T-cell (primary cell): ENCODE measurements around the gene ANKRD30B. TPM values are rescaled to one million over a fixed set of nuclear protein-coding genes. Genes with fewer than 3 reads are reported as not detected.
"Not testable (repeated sequence)": the region's sequence is repeated elsewhere in the genome, so short reads cannot be mapped to it uniquely, and the experiment has no call there.

Source experiments
- ATAC-seq, 4 experiments: fragments of 200-7000 bp in 3 of 4; fragments of 150-1000 bp in 1 of 4; cut with Tn5 transposase; replicated peaks in 1 of 4; 1 replicate in 3 of 4; 2 replicates in 1 of 4; pipeline ENCODE4 v1.10.0; 2021; ENCODE audit warnings: moderate library complexity in 3 of 4, mild to moderate bottlenecking in 2 of 4, moderate number of reproducible peaks in 1 of 4
- CTCF ChIA-PET, 2 donors: fragments of 300-600 bp; sonication (Branson Sonifier 250); formaldehyde crosslinking; loops; one replicate each; lab custom pipeline; 2022; ENCODE audit warnings: antibody characterized with exemption in 2 of 2; lab: Charles Lee
- POLR2A ChIA-PET, 2 donors: fragments of 300-600 bp; sonication (Branson Sonifier 250); formaldehyde crosslinking; loops; one replicate each; lab custom pipeline; 2022; ENCODE audit warnings: antibody characterized with exemption in 2 of 2; lab: Charles Lee
- DNase-seq, 35 experiments: peaks; one replicate each; pipeline versions ENCODE4 v3.0.0 to v3.0.0-alpha.2; 2013 to 2023
- H3K27ac ChIP-seq: one replicate; pipeline ENCODE4 v1.5.1; 2013; ENCODE audit warnings: low read length
- H3K27me3 ChIP-seq, 2 experiments: replicated peaks in 1 of 2; 1 replicate in 1 of 2; 2 replicates in 1 of 2; pipeline versions ENCODE4 v1.6.1 to v1.7.0; 2013; ENCODE audit warnings: low read length in 1 of 2, mixed read lengths in 1 of 2; ENCODE audit not compliant: control insufficient read depth in 2 of 2, insufficient read depth in 2 of 2; ENCODE audit errors: extremely low read depth in 1 of 2
- H3K36me3 ChIP-seq, 2 donors: 1 replicate in 1 of 2; 2 replicates in 1 of 2; pipeline versions ENCODE4 v1.6.1 to v1.7.0; 2013; ENCODE audit warnings: low read length in 1 of 2; ENCODE audit not compliant: control insufficient read depth in 2 of 2, insufficient read depth in 1 of 2; ENCODE audit errors: extremely low read depth in 1 of 2
- H3K4me1 ChIP-seq, 2 experiments: 1 replicate in 1 of 2; 2 replicates in 1 of 2; pipeline versions ENCODE4 v1.6.1 to v1.7.0; 2013; ENCODE audit warnings: low read length in 2 of 2, mixed read lengths in 1 of 2; ENCODE audit not compliant: insufficient read depth in 2 of 2, control insufficient read depth in 1 of 2; ENCODE audit errors: extremely low read depth in 1 of 2
- H3K4me3 ChIP-seq, 2 donors: 1 replicate in 1 of 2; 2 replicates in 1 of 2; pipeline versions ENCODE4 v1.5.1 to v1.7.0; 2013; ENCODE audit warnings: mild to moderate bottlenecking in 2 of 2, low read length in 1 of 2, moderate library complexity in 1 of 2; ENCODE audit not compliant: control insufficient read depth in 1 of 2; ENCODE audit errors: extremely low read depth in 1 of 2
- H3K9me3 ChIP-seq: 2 replicates; pipeline ENCODE4 v1.7.0; 2013
- H3K27ac Mint-ChIP-seq, 2 donors: one replicate each; pipeline ENCODE4 v1.8.0; 2020 to 2021; ENCODE audit warnings: mild to moderate bottlenecking in 2 of 2, mixed read lengths in 2 of 2
- H3K27me3 Mint-ChIP-seq, 2 donors: one replicate each; pipeline ENCODE4 v1.8.0; 2021 to 2022; ENCODE audit warnings: mixed read lengths in 2 of 2
- H3K36me3 Mint-ChIP-seq: one replicate; pipeline ENCODE4 v1.8.0; 2021; ENCODE audit warnings: mixed read lengths
- H3K4me1 Mint-ChIP-seq, 3 donors: one replicate each; pipeline ENCODE4 v1.8.0; 2020 to 2022; ENCODE audit warnings: mixed read lengths in 3 of 3, mild to moderate bottlenecking in 1 of 3
- H3K4me3 Mint-ChIP-seq, 3 donors: one replicate each; pipeline ENCODE4 v1.8.0; 2020 to 2022; ENCODE audit warnings: mild to moderate bottlenecking in 3 of 3, mixed read lengths in 3 of 3, moderate library complexity in 3 of 3
- H3K9me3 Mint-ChIP-seq, 3 donors: one replicate each; pipeline ENCODE4 v1.8.0; 2020 to 2022; ENCODE audit warnings: mixed read lengths in 3 of 3
- WGBS: methylation state at CpG from one replicate; pipeline ENCODE4 v1.1.5; 2013; ENCODE audit warnings: missing lambda C conversion rate; ENCODE audit not compliant: insufficient coverage; 5-methylcytosine and 5-hydroxymethylcytosine counted together
- total RNA-seq, 35 experiments: library from RNA in 6 of 35; stranded (reverse) in 6 of 35; fragments of 120-200 nt in 1 of 35; gene quantifications; one replicate each; pipeline versions ENCODE4 v1.2.1 to v1.2.4 and lab custom pipeline; 2013 to 2026

Gene ANKRD30B
- total RNA-seq, 5 donors from 2014 or later (not counting 1 experiment from before 2014, with no cell fraction given), result not detected

GRCh38 chr18:14784133-14784532 is 36.2 kb downstream of the ANKRD30B start:
- WGBS, result no CpG with 5 or more reads among the region's 2 CpGs
- H3K36me3 ChIP-seq, result no peaks in the 10 kb centered on the region
- no peak for DNase-seq
- no peaks in the 10 kb centered on the region for H3K4me1 ChIP-seq
- Mint-ChIP-seq H3K27me3 (no peaks in the 10 kb centered on the region), H3K9me3 (no peaks in the 10 kb centered on the region), H3K27ac (no peak overlapping the region), H3K4me1 (no peaks in the 10 kb centered on the region), H3K4me3 (no peak overlapping the region), H3K36me3 (no peaks in the 10 kb centered on the region)
- CTCF ChIA-PET, result no interaction called here
- no peaks in the 10 kb centered on the region for H3K27me3 ChIP-seq
- no peaks in the 10 kb centered on the region for H3K9me3 ChIP-seq
- no peak overlapping the region for H3K4me3 ChIP-seq
- no peak for ATAC-seq
- POLR2A ChIA-PET, result no interaction called here
- no peak overlapping the region for H3K27ac ChIP-seq

DNA sequence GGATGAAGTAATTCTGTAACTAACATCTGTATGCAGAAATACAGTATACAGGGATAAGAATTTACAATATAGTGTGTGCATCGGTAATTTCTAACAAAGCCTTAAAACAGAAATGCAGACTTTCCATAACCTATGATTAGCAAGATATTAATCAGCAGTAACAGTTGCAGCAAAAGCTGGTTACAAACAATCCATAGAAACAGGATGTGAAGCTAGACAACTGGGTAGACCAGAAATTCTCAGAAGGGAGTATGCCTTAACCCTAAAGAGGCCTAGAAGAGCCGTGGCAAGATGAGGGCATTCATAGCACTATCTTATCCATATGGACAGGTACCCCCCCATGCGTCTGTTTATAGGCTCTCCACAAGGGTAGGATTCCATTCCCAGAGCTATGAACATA is 48.9 kb downstream of the ANKRD30B start:
- H3K4me3 ChIP-seq, H3K4me1 Mint-ChIP-seq, H3K27me3 ChIP-seq, POLR2A ChIA-PET, DNase-seq, ATAC-seq, H3K27ac ChIP-seq, H3K36me3 ChIP-seq, H3K4me3 Mint-ChIP-seq, H3K36me3 Mint-ChIP-seq, H3K27ac Mint-ChIP-seq, H3K27me3 Mint-ChIP-seq, CTCF ChIA-PET, H3K4me1 ChIP-seq, H3K9me3 ChIP-seq: not testable (repeated sequence)
- peaks cover 0 to 15% (median 6%) of the 10 kb centered on the region in 3 donors for H3K9me3 Mint-ChIP-seq
- 74% methylated on average over 2 of the region's 3 CpGs for WGBS

GRCh38 chr18:14797969-14798764 is 50.2 kb downstream of the ANKRD30B start:
- H3K27me3 Mint-ChIP-seq, DNase-seq, H3K4me1 ChIP-seq, H3K27me3 ChIP-seq, H3K4me3 Mint-ChIP-seq, ATAC-seq, H3K4me3 ChIP-seq, POLR2A ChIA-PET, H3K27ac Mint-ChIP-seq, H3K27ac ChIP-seq, H3K36me3 ChIP-seq, H3K36me3 Mint-ChIP-seq, CTCF ChIA-PET, H3K4me1 Mint-ChIP-seq, H3K9me3 ChIP-seq: not testable (repeated sequence)
- H3K9me3 Mint-ChIP-seq, result peaks cover 0 to 15% (median 6%) of the 10 kb centered on the region in 3 donors
- 85% methylated on average over 5 of the region's 12 CpGs for WGBS

DNA sequence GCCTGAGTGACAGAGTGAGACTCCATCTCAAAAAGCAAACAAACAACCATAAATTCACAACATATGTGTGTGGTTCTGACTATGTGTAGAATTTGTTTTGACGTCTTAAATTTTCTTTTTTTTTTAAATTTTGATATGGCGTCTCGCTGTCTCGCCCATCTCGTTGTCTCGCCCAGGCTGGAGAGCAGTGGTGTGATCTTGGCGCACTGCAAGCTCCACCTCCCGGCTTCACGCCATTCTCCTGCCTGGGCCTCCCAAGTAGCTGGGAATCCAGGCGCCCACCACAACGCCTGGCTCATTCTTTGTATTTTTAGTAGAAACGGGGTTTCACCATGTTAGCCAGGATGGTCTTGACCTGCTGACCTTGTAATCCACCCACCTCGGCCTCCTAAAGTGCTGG is 63.1 kb downstream of the ANKRD30B start:
- H3K4me1 Mint-ChIP-seq, H3K9me3 Mint-ChIP-seq, CTCF ChIA-PET, H3K27me3 Mint-ChIP-seq, POLR2A ChIA-PET, H3K9me3 ChIP-seq, H3K27me3 ChIP-seq, H3K4me3 ChIP-seq, H3K4me3 Mint-ChIP-seq, ATAC-seq, H3K4me1 ChIP-seq, H3K27ac Mint-ChIP-seq, DNase-seq, H3K27ac ChIP-seq, H3K36me3 ChIP-seq, H3K36me3 Mint-ChIP-seq: not testable (repeated sequence)
- WGBS, result 93% methylated on average over 5 of the region's 13 CpGs

DNA sequence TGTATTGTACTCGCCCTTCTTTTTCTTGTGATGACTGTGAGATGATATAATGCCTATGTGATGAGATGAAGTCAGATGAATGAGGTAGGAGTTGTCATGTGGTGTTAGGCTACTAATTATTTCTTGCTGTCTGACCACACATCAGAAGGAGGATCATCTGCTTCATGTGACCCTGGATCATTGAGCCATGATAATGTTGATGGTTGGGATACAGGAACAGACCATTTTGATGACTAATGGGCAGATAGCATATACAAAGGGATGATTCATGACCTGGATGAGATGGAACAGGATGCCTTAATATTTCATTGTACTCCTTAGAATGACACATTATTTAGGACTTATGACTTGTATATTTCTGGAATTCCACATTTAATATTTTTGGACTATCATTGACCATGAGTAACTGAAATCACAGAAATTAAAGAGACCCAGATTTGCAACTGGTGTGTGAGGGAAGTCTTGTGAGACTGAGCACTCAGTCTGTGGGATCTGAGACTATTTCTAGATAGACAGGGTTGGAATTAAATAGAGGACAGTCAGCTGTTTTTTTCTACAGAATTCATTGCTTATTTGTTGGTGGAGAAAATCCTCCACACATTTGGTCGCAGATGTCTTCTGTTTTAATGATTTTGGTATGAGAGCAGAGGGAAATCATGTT is 79.1 kb downstream of the ANKRD30B start:
- H3K4me3 Mint-ChIP-seq, H3K4me3 ChIP-seq, H3K27me3 ChIP-seq, H3K27me3 Mint-ChIP-seq, H3K9me3 ChIP-seq, H3K4me1 Mint-ChIP-seq, POLR2A ChIA-PET, H3K36me3 Mint-ChIP-seq, CTCF ChIA-PET, H3K9me3 Mint-ChIP-seq, DNase-seq, H3K4me1 ChIP-seq, H3K27ac Mint-ChIP-seq, H3K27ac ChIP-seq, H3K36me3 ChIP-seq, ATAC-seq: not testable (repeated sequence)
- whole genome bisulfite sequencing, result no CpG with 5 or more reads among the region's 2 CpGs

- POLR2A ChIA-PET, H3K27me3 Mint-ChIP-seq, H3K4me1 ChIP-seq: not testable (repeated sequence)
Observed at GRCh38 chr18:14841607-14842006, 93.6 kb downstream of the ANKRD30B start.

More at GRCh38 chr18:14841607-14842006, 93.6 kb downstream of the ANKRD30B start:
- H3K4me3 Mint-ChIP-seq, H3K36me3 Mint-ChIP-seq, H3K4me3 ChIP-seq, H3K27me3 ChIP-seq, ATAC-seq, DNase-seq, H3K27ac ChIP-seq, CTCF ChIA-PET, H3K9me3 Mint-ChIP-seq, H3K36me3 ChIP-seq, H3K9me3 ChIP-seq, H3K4me1 Mint-ChIP-seq, H3K27ac Mint-ChIP-seq: not testable (repeated sequence)
- no CpG with 5 or more reads among the region's 2 CpGs for WGBS
